Ovary (tissue), 10 donors: ENCODE results near the gene BPI. TPM values are rescaled to one million over a fixed set of nuclear protein-coding genes. Genes with fewer than 3 reads are reported as not detected.
"Not testable (repeated sequence)": the region's sequence is repeated elsewhere in the genome, so short reads cannot be mapped to it uniquely, and the experiment has no call there.

ENCODE experiments used
- DNase-seq, 5 donors: peaks; one replicate each; pipeline ENCODE4 v3.0.0-alpha.2; 2019 to 2020
- H3K27ac ChIP-seq, 2 donors: fragments of 200-600 bp; one replicate each; pipeline versions ENCODE4 v1.5.1 to v1.8.0; 2019 to 2022
- H3K27me3 ChIP-seq: fragments of 200-600 bp; one replicate; pipeline ENCODE4 v1.8.0; 2022
- H3K36me3 ChIP-seq: fragments of 200-600 bp; sonication (generic); one replicate; pipeline ENCODE4 v1.5.1; 2019
- H3K4me1 ChIP-seq: one replicate; pipeline ENCODE4 v1.8.1; 2013; ENCODE audit warnings: mild to moderate bottlenecking, moderate library complexity; ENCODE audit not compliant: insufficient read depth
- H3K4me3 ChIP-seq: fragments of 200-600 bp; sonication (generic); one replicate; pipeline ENCODE4 v1.5.1; 2017
- H3K9me3 ChIP-seq, 2 donors: fragments of 200-600 bp in 1 of 2; sonication (generic) in 1 of 2; one replicate each; pipeline versions ENCODE4 v1.5.1 to v1.8.1; 2013 to 2019; ENCODE audit warnings: mild to moderate bottlenecking in 1 of 2, moderate library complexity in 1 of 2
- EP300 ChIP-seq: sonication (generic); formaldehyde crosslinking; IDR thresholded peaks from one replicate; pipeline ENCODE4 v1.6.1; 2017; ENCODE audit warnings: antibody characterized with exemption
- POLR2A ChIP-seq: fragments of 450-650 bp; IDR thresholded peaks from one replicate; pipeline ENCODE4 v1.6.1; 2017; ENCODE audit warnings: antibody characterized with exemption, mild to moderate bottlenecking, moderate library complexity
- WGBS, 3 donors: extraction: QIAGEN DNeasy Blood & Tissue Kit in 1 of 3; methylation state at CpG; one replicate each; pipeline versions ENCODE4 v1.1.5 to v1.1.7; 2013 to 2017; 5-methylcytosine and 5-hydroxymethylcytosine counted together
- intact Hi-C, 4 donors: fragments of 100-400 bp; cut with DNase I; formaldehyde crosslinking; loops; one replicate each; pipeline versions ENCODE4 v1.11.0 to v1.15.1; 2022 to 2023
- long read RNA-seq, 3 donors: library from polyadenylated mRNA in 2 of 3; unstranded in 2 of 3; transcript quantifications; one replicate each; pipeline ENCODE4 v2.0.0 and lab custom pipeline, GENCODE V29; 2021 to 2026
- polyA plus RNA-seq, 2 donors: library from polyadenylated mRNA; stranded (reverse); fragments of 200-250 nt in 1 of 2; fragments of 350-450 nt in 1 of 2; fragmentation: Illumina TruSeq in 1 of 2; extraction: RNeasy Lipid Tissue Mini Kit (QIAGEN cat#74804) in 1 of 2; gene quantifications; one replicate each; pipeline ENCODE4 v1.2.3, GENCODE V29; 2013 to 2014
- total RNA-seq, 7 donors: library from RNA; depleted of rRNA in 2 of 7; stranded (reverse); fragments of >200 nt in 2 of 7; fragmentation: NEBNext Ultra II Directional in 3 of 7; extraction: Animal tissue kit (Norgen Biotek cat#: 25700) in 3 of 7; gene quantifications; one replicate each; pipeline versions ENCODE4 v1.1.0 to v1.2.4, GENCODE V29; 2016 to 2023
- TF ChIP-seq, protein P1 (sequence below), 3 donors: fragments of 450-650 bp in 2 of 3; fragments of 200-600 bp in 1 of 3; IDR thresholded peaks; one replicate each; pipeline versions ENCODE4 v1.5.1 to v1.8.0; 2016 to 2022; ENCODE audit warnings: antibody characterized with exemption in 3 of 3, mild to moderate bottlenecking in 1 of 3
- donor health status: DM: no; HTN: no; CAD: no; lungs with moderate emphysema.
- donor health status: DM: no; HTN: no; CAD: no.
- donor health status: Bipolar disorder and iron deficiency.
- donor health status: DM: yes; HTN: yes; CAD: no.
- donor health status: DM: no; HTN: no; CAD: no.
- donor health status: DM: yes; HTN: yes; CAD: no.

The BPI gene
- total RNA-seq (1 to 10 TPM in 3 of 7 donors, under 1 TPM in 3, not detected in 1; 0.43 to 1.8 (median 0.74) TPM), polyA plus RNA-seq (1 to 10 TPM; 2.4 to 2.9 TPM)
- long read RNA-seq, donor 1, partial matches to known transcripts: 0 of 3 reads
- long read RNA-seq, donor 1, other reads (novel, unspliced or antisense): 2 of 3 reads
- long read RNA-seq, donor 2: 0 reads
- long read RNA-seq, donor 3, partial matches to known transcripts: 0 of 1 reads
- long read RNA-seq, donor 3, other reads (novel, unspliced or antisense): 0 of 1 reads

- no peaks in the 10 kb centered on the region for H3K9me3 ChIP-seq
- TF ChIP-seq EP300: no peak
- H3K4me3 ChIP-seq: no peak within 1 kb of the TSS
- DNase-seq: peak in 2 of 5 donors; percentile 28 to 50
- WGBS, 3 donors: 40 to 55% (median 47%) methylated on average over 21 of the region's 21 CpGs
- no peak within 1 kb of the TSS for H3K27ac ChIP-seq
- no peaks in the 10 kb centered on the region for H3K27me3 ChIP-seq
- intact Hi-C loops: loop anchor here in 2 of 4 donors (5.0 to 10.0 kb wide), 2 partner anchors 59 to 77 kb away; no protein-coding TSS in a partner anchor
- no peaks in the 10 kb centered on the region for H3K36me3 ChIP-seq
- peaks cover 4% of the 10 kb centered on the region for H3K4me1 ChIP-seq
Measured at GRCh38 chr20:38303908-38304379, at the start of gene BPI. BPI (plus strand) TSS chr20:38304156; CDS start chr20:38304224, 68 bp downstream.

DNA sequence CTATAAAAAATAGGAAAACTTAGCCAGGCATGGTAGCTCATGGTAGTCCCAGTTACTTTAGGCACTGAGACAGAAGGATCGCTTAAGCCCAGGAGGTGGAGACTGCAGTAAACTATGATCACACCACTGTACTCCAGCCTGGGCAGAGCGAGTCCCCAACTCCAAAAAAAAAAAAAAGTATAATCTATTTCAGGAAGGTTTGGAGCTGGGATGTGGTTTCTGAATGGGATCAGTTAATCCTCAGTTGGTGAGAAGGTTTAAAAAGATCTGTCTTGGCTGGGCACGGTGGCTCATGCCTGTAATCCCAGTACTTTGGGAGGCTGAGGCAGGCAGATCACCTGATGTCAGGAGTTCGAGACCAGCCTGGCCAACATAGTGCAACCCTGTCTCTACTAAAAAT lies 49.3 kb upstream of the BPI start:
- H3K36me3 ChIP-seq, DNase-seq, H3K4me3 ChIP-seq, H3K4me1 ChIP-seq, H3K9me3 ChIP-seq, intact Hi-C loops, H3K27me3 ChIP-seq: not testable (repeated sequence)
- H3K27ac ChIP-seq: peak overlapping the region; percentile 30 to 74
- 82 to 91% (median 90%) methylated on average over 4 of the region's 4 CpGs for WGBS, 3 donors

- peak overlapping the region; percentile 74 to 75 for H3K27ac ChIP-seq
- no peaks in the 10 kb centered on the region for H3K9me3 ChIP-seq
- H3K4me3 ChIP-seq: no peak overlapping the region
- no peaks in the 10 kb centered on the region for H3K27me3 ChIP-seq
- TF ChIP-seq EP300: no peak
- TF ChIP-seq, protein P1, sequence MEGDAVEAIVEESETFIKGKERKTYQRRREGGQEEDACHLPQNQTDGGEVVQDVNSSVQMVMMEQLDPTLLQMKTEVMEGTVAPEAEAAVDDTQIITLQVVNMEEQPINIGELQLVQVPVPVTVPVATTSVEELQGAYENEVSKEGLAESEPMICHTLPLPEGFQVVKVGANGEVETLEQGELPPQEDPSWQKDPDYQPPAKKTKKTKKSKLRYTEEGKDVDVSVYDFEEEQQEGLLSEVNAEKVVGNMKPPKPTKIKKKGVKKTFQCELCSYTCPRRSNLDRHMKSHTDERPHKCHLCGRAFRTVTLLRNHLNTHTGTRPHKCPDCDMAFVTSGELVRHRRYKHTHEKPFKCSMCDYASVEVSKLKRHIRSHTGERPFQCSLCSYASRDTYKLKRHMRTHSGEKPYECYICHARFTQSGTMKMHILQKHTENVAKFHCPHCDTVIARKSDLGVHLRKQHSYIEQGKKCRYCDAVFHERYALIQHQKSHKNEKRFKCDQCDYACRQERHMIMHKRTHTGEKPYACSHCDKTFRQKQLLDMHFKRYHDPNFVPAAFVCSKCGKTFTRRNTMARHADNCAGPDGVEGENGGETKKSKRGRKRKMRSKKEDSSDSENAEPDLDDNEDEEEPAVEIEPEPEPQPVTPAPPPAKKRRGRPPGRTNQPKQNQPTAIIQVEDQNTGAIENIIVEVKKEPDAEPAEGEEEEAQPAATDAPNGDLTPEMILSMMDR (IDR thresholded peaks at IDR 0.05): no peak
- TF ChIP-seq POLR2A: no peak
- DNase-seq: peak in 1 of 5 donors; percentile 53
- H3K36me3 ChIP-seq: no peaks in the 10 kb centered on the region
- WGBS, 3 donors: 11 to 16% (median 11%) methylated on average over 5 of the region's 5 CpGs
- intact Hi-C loops: no loop called here
- H3K4me1 ChIP-seq: peaks cover 10% of the 10 kb centered on the region
Measured at GRCh38 chr20:38255393-38255792, 48.6 kb upstream of the BPI start.

DNA sequence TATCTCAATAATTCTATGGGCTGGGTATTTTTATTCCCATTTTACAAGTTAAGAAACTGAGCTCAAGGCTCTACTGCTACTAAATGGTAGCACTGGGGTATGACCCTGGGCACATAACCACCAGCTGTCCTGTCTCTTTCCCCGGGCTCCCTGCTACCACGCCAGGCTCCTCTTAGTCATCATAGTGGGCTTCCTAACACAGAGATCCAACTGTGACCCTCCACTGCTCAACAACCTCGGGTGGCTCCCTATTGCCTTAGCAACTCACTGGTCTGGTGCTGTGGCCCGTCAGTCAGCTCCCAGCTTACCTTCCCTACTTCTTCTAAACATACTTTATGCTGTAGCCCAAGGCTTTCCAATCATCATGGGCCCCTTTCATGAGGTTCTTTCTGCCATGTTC lies 47.9 kb upstream of the BPI start:
- Histone ChIP-seq H3K4me3 (no peak overlapping the region), H3K4me1 (peaks cover 10% of the 10 kb centered on the region), H3K27me3 (no peaks in the 10 kb centered on the region), H3K36me3 (no peaks in the 10 kb centered on the region), H3K27ac (peak overlapping the region; percentile 16 to 74), H3K9me3 (no peaks in the 10 kb centered on the region)
- intact Hi-C loops: no loop called here
- DNase-seq: no peak
- WGBS, 3 donors: 67 to 79% (median 69%) methylated on average over 4 of the region's 4 CpGs
- TF ChIP-seq, protein P1 (IDR thresholded peaks at IDR 0.05): no peak
- TF ChIP-seq POLR2A (no peak), EP300 (no peak)

DNA sequence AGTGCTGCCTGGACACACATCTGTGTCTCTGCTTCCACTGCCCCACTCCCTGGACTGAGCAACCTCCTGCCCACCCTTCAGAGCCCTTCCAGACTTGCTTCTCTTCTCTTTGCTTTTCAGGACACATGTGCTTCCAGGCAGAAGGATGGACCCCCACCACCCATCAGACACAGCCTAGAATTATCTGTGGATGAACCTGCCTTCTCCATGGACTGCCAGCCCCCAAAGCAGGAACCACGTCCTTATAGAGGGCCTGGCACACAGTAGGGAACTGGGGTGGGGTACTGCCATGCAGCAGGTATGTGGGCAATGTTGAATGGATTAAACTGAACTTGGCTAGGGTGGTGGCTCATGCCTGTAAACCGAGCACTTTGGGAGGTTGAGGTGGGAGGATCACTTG lies 47.0 kb upstream of the BPI start:
- Histone ChIP-seq H3K27ac (peak overlapping the region in 1 of 2 donors; percentile 26), H3K4me1 (peaks cover 10% of the 10 kb centered on the region), H3K9me3 (no peaks in the 10 kb centered on the region), H3K27me3 (no peaks in the 10 kb centered on the region), H3K4me3 (no peak overlapping the region), H3K36me3 (no peaks in the 10 kb centered on the region)
- TF ChIP-seq, protein P1 (IDR thresholded peaks at IDR 0.05): no peak
- TF ChIP-seq EP300: no peak
- no peak for TF ChIP-seq POLR2A
- WGBS, 3 donors: 70 to 87% (median 77%) methylated on average over 2 of the region's 2 CpGs
- no peak for DNase-seq
- intact Hi-C loops: no loop called here
